WTC11 (cell line): ENCODE results near the gene FAM110C.

Experiments
- ELF4 ChIP-seq: sonication (generic); formaldehyde crosslinking; IDR thresholded peaks from 2 replicates; pipeline ENCODE4 v1.8.1; 2022; ENCODE audit warnings: low read depth, mild to moderate bottlenecking, moderate library complexity, missing genetic modification reagents
- FOXP4 ChIP-seq: sonication (generic); formaldehyde crosslinking; IDR thresholded peaks from 2 replicates; pipeline ENCODE4 v1.8.0; 2022; ENCODE audit warnings: mild to moderate bottlenecking, missing genetic modification reagents
- GABPB1 ChIP-seq: sonication (generic); formaldehyde crosslinking; IDR thresholded peaks from 2 replicates; pipeline ENCODE4 v1.8.1; 2023; ENCODE audit warnings: mild to moderate bottlenecking, missing genetic modification reagents
- MLX ChIP-seq: sonication (generic); formaldehyde crosslinking; IDR thresholded peaks from 2 replicates; pipeline ENCODE4 v1.8.1; 2023; ENCODE audit warnings: mild to moderate bottlenecking, missing genetic modification reagents, moderate library complexity
- NFYB ChIP-seq: sonication (generic); formaldehyde crosslinking; conservative IDR thresholded peaks from 2 replicates; pipeline ENCODE4 v1.8.0; 2022; ENCODE audit warnings: low read depth, missing genetic modification reagents
- NR1H2 ChIP-seq: sonication (generic); formaldehyde crosslinking; IDR thresholded peaks from 2 replicates; pipeline ENCODE4 v1.9.0; 2021; ENCODE audit warnings: mild to moderate bottlenecking, moderate library complexity, missing genetic modification reagents
- NR3C1 ChIP-seq: sonication (generic); formaldehyde crosslinking; conservative IDR thresholded peaks from 2 replicates; pipeline ENCODE4 v1.8.1; 2023; ENCODE audit warnings: low read depth, mild to moderate bottlenecking, missing genetic modification reagents
- SMAD4 ChIP-seq: sonication (generic); formaldehyde crosslinking; IDR thresholded peaks from 2 replicates; pipeline ENCODE4 v1.8.0; 2022; ENCODE audit warnings: mild to moderate bottlenecking, missing genetic modification reagents
- SP1 ChIP-seq: sonication (generic); formaldehyde crosslinking; conservative IDR thresholded peaks from 2 replicates; pipeline ENCODE4 v1.8.1; 2022; ENCODE audit warnings: missing genetic modification reagents
- TF ChIP-seq, protein P1 (sequence below): fragments of 200-600 bp; IDR thresholded peaks from 2 replicates; pipeline ENCODE4 v1.8.0; 2022; ENCODE audit warnings: antibody characterized with exemption
- TF ChIP-seq, protein P2 (sequence below): fragments of 250-450 bp; sonication (Bioruptor Pico); conservative IDR thresholded peaks from 2 replicates; pipeline ENCODE4 v1.9.0; 2021; ENCODE audit warnings: mild to moderate bottlenecking

DNA sequence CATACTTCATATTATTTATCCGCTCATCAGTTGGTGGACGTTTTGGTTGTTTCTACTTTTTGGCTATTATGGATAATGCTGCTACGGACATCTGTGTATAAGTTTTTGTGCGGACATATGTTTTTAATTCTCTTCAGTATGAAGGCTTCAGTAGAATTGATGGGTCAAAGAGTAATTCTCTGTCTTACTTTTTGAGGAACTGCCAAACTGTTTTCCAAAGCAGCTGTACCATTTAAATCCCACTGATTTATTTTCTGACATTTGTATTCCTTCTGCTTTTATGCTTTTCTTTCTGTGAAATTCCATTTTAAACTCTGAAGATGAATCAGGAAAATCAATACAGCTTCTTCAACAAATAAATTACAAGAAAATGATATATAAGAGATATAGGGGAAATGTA, 20.8 kb downstream of the FAM110C start:
- TF ChIP-seq SMAD4 (CRISPR knock-in tag) (no peak), GABPB1 (CRISPR knock-in tag) (no peak), NR3C1 (no peak), SP1 (CRISPR knock-in tag) (no peak), NFYB (CRISPR knock-in tag) (no peak), FOXP4 (no peak), MLX (CRISPR knock-in tag) (no peak), ELF4 (CRISPR knock-in tag) (no peak), NR1H2 (CRISPR knock-in tag) (no peak)
- TF ChIP-seq, protein P1, sequence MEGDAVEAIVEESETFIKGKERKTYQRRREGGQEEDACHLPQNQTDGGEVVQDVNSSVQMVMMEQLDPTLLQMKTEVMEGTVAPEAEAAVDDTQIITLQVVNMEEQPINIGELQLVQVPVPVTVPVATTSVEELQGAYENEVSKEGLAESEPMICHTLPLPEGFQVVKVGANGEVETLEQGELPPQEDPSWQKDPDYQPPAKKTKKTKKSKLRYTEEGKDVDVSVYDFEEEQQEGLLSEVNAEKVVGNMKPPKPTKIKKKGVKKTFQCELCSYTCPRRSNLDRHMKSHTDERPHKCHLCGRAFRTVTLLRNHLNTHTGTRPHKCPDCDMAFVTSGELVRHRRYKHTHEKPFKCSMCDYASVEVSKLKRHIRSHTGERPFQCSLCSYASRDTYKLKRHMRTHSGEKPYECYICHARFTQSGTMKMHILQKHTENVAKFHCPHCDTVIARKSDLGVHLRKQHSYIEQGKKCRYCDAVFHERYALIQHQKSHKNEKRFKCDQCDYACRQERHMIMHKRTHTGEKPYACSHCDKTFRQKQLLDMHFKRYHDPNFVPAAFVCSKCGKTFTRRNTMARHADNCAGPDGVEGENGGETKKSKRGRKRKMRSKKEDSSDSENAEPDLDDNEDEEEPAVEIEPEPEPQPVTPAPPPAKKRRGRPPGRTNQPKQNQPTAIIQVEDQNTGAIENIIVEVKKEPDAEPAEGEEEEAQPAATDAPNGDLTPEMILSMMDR: no peak
- TF ChIP-seq, protein P2, sequence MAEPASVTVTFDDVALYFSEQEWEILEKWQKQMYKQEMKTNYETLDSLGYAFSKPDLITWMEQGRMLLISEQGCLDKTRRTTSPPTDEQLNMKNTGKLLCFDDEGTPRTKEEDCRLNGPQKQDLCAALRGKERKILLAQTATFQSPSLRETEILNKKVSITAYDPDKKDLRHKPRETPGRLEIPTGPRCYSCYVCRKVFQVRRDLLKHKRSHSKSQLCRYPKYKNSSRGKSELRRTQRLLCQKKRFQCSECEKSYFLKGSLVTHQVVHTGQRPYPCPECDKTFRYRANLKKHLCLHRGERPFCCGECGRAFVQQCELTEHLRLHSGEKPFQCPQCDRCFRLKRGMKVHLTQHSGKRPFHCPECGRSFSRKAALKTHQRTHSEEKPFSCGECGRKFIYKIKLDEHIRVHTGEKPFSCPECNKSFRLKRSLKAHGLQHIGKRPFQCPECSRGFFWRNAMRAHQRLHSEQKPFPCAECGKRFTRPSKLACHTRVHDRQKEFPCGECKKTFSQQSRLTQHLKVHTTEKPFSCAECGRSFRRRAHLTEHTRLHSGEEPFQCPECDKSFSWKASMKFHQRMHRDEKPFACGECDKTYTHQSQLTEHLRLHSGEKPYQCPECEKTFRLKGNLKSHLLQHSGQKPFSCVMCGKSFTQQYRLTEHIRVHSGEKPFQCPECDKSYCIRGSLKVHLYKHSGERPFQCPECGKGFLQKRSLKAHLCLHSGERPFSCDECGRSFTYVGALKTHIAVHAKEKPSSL: no peak
